SJSA1 (cell line): ENCODE data around the gene NUMB. TPM values are rescaled to one million over a fixed set of nuclear protein-coding genes. Genes with fewer than 3 reads are reported as not detected.

Experiments used
- DNase-seq, 2 experiments: peaks; one replicate each; pipeline ENCODE4 v3.0.0-alpha.2; 2015 to 2020; ENCODE audit warnings: low spot score in 2 of 2, low read depth in 1 of 2
- H3K27ac ChIP-seq: fragments of 250-450 bp; sonication (Bioruptor Pico); 2 replicates; pipeline ENCODE4 v1.5.1; 2020; ENCODE audit warnings: mild to moderate bottlenecking, moderate library complexity
- H3K27me3 ChIP-seq: fragments of 250-450 bp; sonication (Bioruptor Pico); replicated peaks from 2 replicates; pipeline ENCODE4 v1.5.1; 2020; ENCODE audit warnings: mild to moderate bottlenecking, moderate library complexity
- H3K36me3 ChIP-seq: fragments of 250-450 bp; sonication (Bioruptor Pico); 2 replicates; pipeline ENCODE4 v1.5.1; 2020; ENCODE audit warnings: mild to moderate bottlenecking
- H3K4me1 ChIP-seq: fragments of 250-450 bp; sonication (Bioruptor Pico); replicated peaks from 2 replicates; pipeline ENCODE4 v1.6.1; 2021; ENCODE audit warnings: mild to moderate bottlenecking
- H3K4me3 ChIP-seq: fragments of 250-450 bp; sonication (Bioruptor Pico); 2 replicates; pipeline ENCODE4 v1.5.1; 2020; ENCODE audit warnings: mild to moderate bottlenecking
- H3K9me3 ChIP-seq: fragments of 250-450 bp; sonication (Bioruptor Pico); replicated peaks from 2 replicates; pipeline ENCODE4 v1.5.1; 2020; ENCODE audit warnings: mild to moderate bottlenecking
- total RNA-seq: library from RNA; depleted of rRNA; stranded (reverse); fragments of >200 nt; shearing (Covaris generic); gene quantifications from 2 replicates; pipeline ENCODE4 v1.2.3, GENCODE V29; 2014

The NUMB gene
- total RNA-seq, 1 experiment from 2014 or later = 11.1 TPM

- H3K36me3 ChIP-seq = no peaks in the 10 kb centered on the region
- H3K4me3 ChIP-seq = peak overlapping the region; percentile 75
- H3K4me1 ChIP-seq = peaks cover 35% of the 10 kb centered on the region
- peak in 1 of 2 experiments; percentile 41 for DNase-seq
- H3K27ac ChIP-seq = peak overlapping the region; percentile 10
- no peaks in the 10 kb centered on the region for H3K9me3 ChIP-seq
- no peaks in the 10 kb centered on the region for H3K27me3 ChIP-seq
These were observed 493 bp downstream of the NUMB start for GRCh38 chr14:73457924-73458182.

DNA sequence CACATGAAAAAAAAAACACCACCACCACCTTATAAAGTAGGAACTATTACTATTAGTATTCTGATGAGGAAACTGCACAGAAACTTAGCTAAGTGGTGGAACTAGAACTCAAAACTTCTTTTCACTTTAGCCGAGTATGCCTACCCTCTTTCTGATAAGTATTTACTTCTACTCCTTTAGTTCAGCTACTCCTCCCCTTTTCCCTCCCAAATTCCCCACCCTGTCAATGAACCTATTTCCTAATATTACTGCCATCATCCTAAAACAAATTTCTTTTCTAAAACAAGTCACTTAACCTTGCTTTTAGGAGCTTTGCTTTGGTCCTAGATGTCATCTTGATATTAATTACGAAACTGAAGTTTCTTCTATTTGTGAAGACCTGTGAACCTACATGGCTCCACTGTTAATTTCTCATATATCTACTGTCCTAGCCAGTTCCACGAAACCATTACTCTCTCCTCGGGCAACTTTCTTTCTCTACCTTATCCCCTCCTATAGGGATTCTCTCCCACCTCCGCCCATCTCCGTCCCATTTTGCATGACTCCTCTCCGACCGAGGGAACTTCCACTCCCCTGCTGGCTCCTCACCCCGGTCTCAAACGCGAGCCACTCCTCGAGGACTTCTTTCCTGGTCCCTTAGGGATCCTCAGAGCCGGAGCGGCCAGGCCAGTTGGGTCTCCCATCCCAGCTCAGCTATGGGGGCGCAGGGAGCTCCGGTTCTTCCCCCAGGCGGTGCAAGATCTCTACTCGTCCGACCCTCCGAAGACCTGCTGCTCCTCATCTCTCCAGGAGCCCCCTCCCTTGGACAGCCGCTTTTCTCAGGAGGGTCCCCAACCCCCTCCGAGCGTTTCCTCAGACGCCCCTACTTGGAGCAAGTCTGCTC lies 1.1 kb downstream of the NUMB start:
- Histone ChIP-seq H3K9me3 (no peaks in the 10 kb centered on the region), H3K27ac (no peak overlapping the region), H3K4me1 (peaks cover 38% of the 10 kb centered on the region), H3K36me3 (no peaks in the 10 kb centered on the region), H3K27me3 (no peaks in the 10 kb centered on the region), H3K4me3 (peak overlapping the region; percentile 75)
- DNase-seq = peak; percentile 42 to 52

DNA sequence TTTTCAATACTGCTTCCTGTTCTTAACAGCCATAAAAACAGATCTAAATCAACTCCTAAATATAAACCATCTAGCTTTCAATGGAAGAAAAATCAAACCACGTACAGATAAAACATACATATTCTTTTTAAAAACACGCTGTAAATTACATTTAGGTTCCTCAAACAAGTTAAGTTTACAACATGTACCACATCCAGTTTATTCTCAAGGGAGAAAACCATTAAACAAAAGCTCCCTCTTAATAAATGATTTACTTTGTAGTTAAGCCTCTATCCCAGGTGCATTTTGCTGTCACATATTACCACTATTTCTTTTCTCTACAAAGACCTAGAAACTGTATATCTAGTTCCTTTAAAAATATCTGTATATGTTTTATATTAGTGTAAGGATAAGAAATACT lies 3.1 kb downstream of the NUMB start:
- Histone ChIP-seq H3K4me3 (no peak overlapping the region), H3K27me3 (no peaks in the 10 kb centered on the region), H3K4me1 (peaks cover 22% of the 10 kb centered on the region), H3K27ac (no peak overlapping the region), H3K36me3 (no peaks in the 10 kb centered on the region), H3K9me3 (no peaks in the 10 kb centered on the region)
- no peak for DNase-seq

DNA sequence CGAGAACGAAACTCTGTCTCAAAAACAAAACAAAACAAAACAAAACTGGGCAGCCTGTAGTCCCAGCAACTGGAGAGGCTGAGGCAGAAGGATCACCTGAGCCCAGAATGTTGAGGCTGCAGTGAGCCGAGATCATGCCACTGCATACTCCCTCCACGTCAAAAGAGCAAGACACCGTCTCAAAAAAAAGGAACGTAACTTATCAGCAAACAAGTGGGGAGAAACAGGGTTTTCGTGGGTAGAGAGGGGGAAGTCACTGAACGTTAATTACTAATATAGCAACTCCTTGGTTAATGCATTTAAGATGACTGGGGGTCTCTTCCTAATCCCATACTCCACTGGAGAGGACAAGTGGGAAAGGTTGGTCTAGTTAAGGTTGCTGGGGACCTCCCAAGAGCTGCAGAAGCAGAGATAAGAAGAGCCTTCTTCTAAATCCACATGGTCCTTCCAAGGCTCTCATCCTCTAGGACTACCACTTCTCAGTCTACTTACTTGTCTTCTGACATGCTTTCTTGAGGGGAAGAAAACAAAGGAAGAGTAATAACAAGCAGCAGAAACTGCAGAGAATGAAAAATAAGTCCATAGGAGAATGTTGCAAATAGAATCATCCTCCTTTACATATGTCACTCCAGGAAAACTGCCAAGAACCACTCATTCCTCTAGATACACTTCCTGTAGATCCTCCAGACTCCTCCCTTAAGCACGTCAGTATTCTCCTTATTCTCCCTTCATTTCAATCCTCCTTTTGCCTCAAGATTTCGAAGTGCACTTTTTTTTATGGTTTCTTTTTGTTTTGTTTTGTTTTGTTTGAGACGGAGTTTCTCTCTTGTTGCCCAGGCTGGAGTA lies 5.8 kb downstream of the NUMB start:
- H3K27ac ChIP-seq = no peak overlapping the region
- peak in 1 of 2 experiments; percentile 31 for DNase-seq

GRCh38 chr14:73443758-73444157 lies 14.6 kb downstream of the NUMB start:
- Histone ChIP-seq H3K27me3 (no peaks in the 10 kb centered on the region), H3K36me3 (no peaks in the 10 kb centered on the region), H3K9me3 (no peaks in the 10 kb centered on the region), H3K27ac (no peak overlapping the region), H3K4me3 (no peak overlapping the region), H3K4me1 (no peaks in the 10 kb centered on the region)
- DNase-seq = no peak

More for the DNA sequence above, 5.8 kb downstream of the NUMB start:
- H3K27me3 ChIP-seq = no peaks in the 10 kb centered on the region
- H3K4me1 ChIP-seq = peaks cover 18% of the 10 kb centered on the region
- H3K9me3 ChIP-seq = no peaks in the 10 kb centered on the region
- H3K36me3 ChIP-seq = no peaks in the 10 kb centered on the region
- no peak overlapping the region for H3K4me3 ChIP-seq

GRCh38 chr14:73441286-73441685 lies 17.1 kb downstream of the NUMB start:
- Histone ChIP-seq H3K4me1 (no peaks in the 10 kb centered on the region), H3K36me3 (no peaks in the 10 kb centered on the region)
- DNase-seq = no peak

GRCh38 chr14:73438993-73439392 lies 19.4 kb downstream of the NUMB start:
- Histone ChIP-seq H3K36me3 (no peaks in the 10 kb centered on the region), H3K4me1 (no peaks in the 10 kb centered on the region), H3K27me3 (no peaks in the 10 kb centered on the region), H3K4me3 (no peak overlapping the region), H3K9me3 (no peaks in the 10 kb centered on the region), H3K27ac (no peak overlapping the region)
- DNase-seq = no peak

More at GRCh38 chr14:73441286-73441685, 17.1 kb downstream of the NUMB start:
- Histone ChIP-seq H3K4me3 (no peak overlapping the region), H3K27ac (no peak overlapping the region), H3K9me3 (no peaks in the 10 kb centered on the region), H3K27me3 (no peaks in the 10 kb centered on the region)

GRCh38 chr14:73437206-73437605 lies 21.1 kb downstream of the NUMB start:
- H3K27ac ChIP-seq = no peak overlapping the region
- no peaks in the 10 kb centered on the region for H3K9me3 ChIP-seq
- no peaks in the 10 kb centered on the region for H3K27me3 ChIP-seq
- H3K36me3 ChIP-seq = no peaks in the 10 kb centered on the region
- H3K4me3 ChIP-seq = no peak overlapping the region
- H3K4me1 ChIP-seq = no peaks in the 10 kb centered on the region
- DNase-seq = no peak

- Histone ChIP-seq H3K36me3 (no peaks in the 10 kb centered on the region), H3K9me3 (no peaks in the 10 kb centered on the region), H3K27ac (no peak overlapping the region), H3K4me1 (peaks cover 18% of the 10 kb centered on the region), H3K27me3 (no peaks in the 10 kb centered on the region), H3K4me3 (no peak overlapping the region)
- no peak for DNase-seq
These were observed 26.2 kb downstream of the NUMB start for GRCh38 chr14:73432124-73432523.

DNA sequence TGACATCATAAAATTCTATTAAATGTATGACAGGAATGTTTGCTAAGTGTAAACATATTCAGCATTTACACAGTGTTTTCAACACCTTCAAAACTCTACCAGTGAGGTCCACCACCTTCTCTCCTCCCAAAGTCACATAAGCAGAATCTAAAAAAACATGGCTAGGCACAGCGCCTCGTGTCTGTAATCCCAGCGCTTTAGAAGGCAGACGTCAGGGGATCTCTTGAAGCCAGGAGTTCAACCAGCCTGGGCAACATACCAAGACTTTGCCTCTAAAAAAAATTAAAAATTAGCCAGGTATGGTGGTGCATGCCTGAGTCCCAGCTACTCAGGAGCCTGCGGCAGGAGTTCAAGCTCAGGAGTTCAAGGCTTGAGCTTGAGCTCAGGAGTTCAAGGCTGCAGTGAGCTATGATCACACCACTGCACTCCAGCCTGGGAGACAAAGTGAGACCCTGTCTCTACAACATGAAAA lies 30.0 kb downstream of the NUMB start:
- no peaks in the 10 kb centered on the region for H3K36me3 ChIP-seq
- H3K4me1 ChIP-seq = peaks cover 31% of the 10 kb centered on the region
- H3K27me3 ChIP-seq = no peaks in the 10 kb centered on the region
- H3K27ac ChIP-seq = peak overlapping the region; percentile 65; the same call in 1 of the 2 replicates
- peak in 1 of 2 experiments; percentile 15 for DNase-seq
- H3K9me3 ChIP-seq = no peaks in the 10 kb centered on the region
- no peak overlapping the region for H3K4me3 ChIP-seq

GRCh38 chr14:73427516-73428264 lies 30.7 kb downstream of the NUMB start:
- Histone ChIP-seq H3K4me1 (peaks cover 31% of the 10 kb centered on the region), H3K9me3 (no peaks in the 10 kb centered on the region), H3K27me3 (no peaks in the 10 kb centered on the region), H3K4me3 (no peak overlapping the region), H3K36me3 (no peaks in the 10 kb centered on the region), H3K27ac (peak overlapping the region; percentile 65)
- DNase-seq = peak in 1 of 2 experiments; percentile 42

- no peaks in the 10 kb centered on the region for H3K27me3 ChIP-seq
- peak; percentile 83 to 87 for DNase-seq
- H3K4me3 ChIP-seq = no peak overlapping the region
- H3K4me1 ChIP-seq = peaks cover 31% of the 10 kb centered on the region
- no peaks in the 10 kb centered on the region for H3K36me3 ChIP-seq
- H3K9me3 ChIP-seq = no peaks in the 10 kb centered on the region
- H3K27ac ChIP-seq = peak overlapping the region; percentile 65
These were observed 31.5 kb downstream of the NUMB start for GRCh38 chr14:73426877-73427276.

DNA sequence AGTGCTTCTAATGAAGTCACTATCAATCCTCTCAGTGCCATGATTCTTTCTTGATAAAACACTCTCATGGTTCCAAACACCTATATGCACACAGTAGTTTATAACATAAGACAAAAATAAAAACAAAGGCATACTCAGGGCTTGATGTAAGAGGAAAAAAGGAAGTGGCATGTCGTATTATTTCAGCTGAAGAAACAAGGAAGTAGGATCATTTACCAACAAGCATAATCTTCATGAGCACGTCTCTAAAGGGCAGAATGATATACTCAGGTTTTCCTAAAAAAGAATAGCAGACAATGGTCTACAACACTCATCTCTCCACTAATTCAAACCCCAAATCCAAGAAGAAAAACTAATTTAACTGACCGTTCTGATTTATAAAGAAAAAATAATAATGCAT lies 33.9 kb downstream of the NUMB start:
- H3K9me3 ChIP-seq = no peaks in the 10 kb centered on the region
- no peak for DNase-seq
- H3K4me3 ChIP-seq = no peak overlapping the region
- H3K27ac ChIP-seq = no peak overlapping the region
- no peaks in the 10 kb centered on the region for H3K27me3 ChIP-seq
- peaks cover 31% of the 10 kb centered on the region for H3K4me1 ChIP-seq
- H3K36me3 ChIP-seq = peaks cover 10% of the 10 kb centered on the region
